OCI-LY1 (cell line): ENCODE results near the gene ALOX15B.

Experiments
- H2AFZ ChIP-seq: fragments of 200-600 bp; sonication (generic), shearing (Covaris generic); 2 replicates; pipeline ENCODE4 v1.6.0; 2014; ENCODE audit warnings: antibody characterized with exemption, mild to moderate bottlenecking, low read length
- H3F3A ChIP-seq: fragments of 200-600 bp; sonication (generic), shearing (Covaris generic); 2 replicates; pipeline ENCODE4 v1.6.0; 2014; ENCODE audit warnings: mild to moderate bottlenecking, antibody characterized with exemption, low read length, moderate library complexity; ENCODE audit not compliant: insufficient read depth
- H3K27ac ChIP-seq: fragments of 200-600 bp; sonication (generic); 2 replicates; pipeline ENCODE4 v1.5.1; 2014; ENCODE audit warnings: low read length, mixed run types, mild to moderate bottlenecking, low read depth; ENCODE audit not compliant: poor library complexity, severe bottlenecking
- H3K27me3 ChIP-seq: fragments of 200-600 bp; sonication (generic); 2 replicates; pipeline ENCODE4 v1.6.0; 2014; ENCODE audit warnings: antibody characterized with exemption, mild to moderate bottlenecking, low read length, moderate library complexity; ENCODE audit not compliant: insufficient read depth
- H3K36me3 ChIP-seq: fragments of 200-600 bp; sonication (generic); 2 replicates; pipeline ENCODE4 v1.6.1; 2014; ENCODE audit warnings: mild to moderate bottlenecking, antibody characterized with exemption, low read length, moderate library complexity, mixed read lengths; ENCODE audit not compliant: insufficient read depth
- H3K4me1 ChIP-seq: fragments of 200-600 bp; sonication (generic); 2 replicates; pipeline ENCODE4 v1.5.1; 2014; ENCODE audit warnings: mild to moderate bottlenecking, low read length, moderate library complexity; ENCODE audit not compliant: insufficient read depth, severe bottlenecking
- H3K4me2 ChIP-seq: fragments of 200-600 bp; sonication (generic), shearing (Covaris generic); 2 replicates; pipeline ENCODE4 v1.6.1; 2014; ENCODE audit warnings: low read length
- H3K4me3 ChIP-seq: fragments of 200-600 bp; sonication (generic); 2 replicates; pipeline ENCODE4 v1.5.1; 2014; ENCODE audit warnings: low read length, low read depth, mild to moderate bottlenecking, mixed read lengths; ENCODE audit not compliant: poor library complexity, severe bottlenecking
- H3K79me2 ChIP-seq: fragments of 200-600 bp; shearing (Covaris generic); 2 replicates; pipeline ENCODE4 v1.6.1; 2016; ENCODE audit warnings: mixed run types, low read length, mixed read lengths; ENCODE audit not compliant: insufficient read depth
- H3K9ac ChIP-seq: fragments of 200-600 bp; sonication (generic), shearing (Covaris generic); 2 replicates; pipeline ENCODE4 v1.6.1; 2014; ENCODE audit warnings: mild to moderate bottlenecking, low read length, mixed read lengths
- H3K9me2 ChIP-seq: fragments of 200-600 bp; sonication (generic), shearing (Covaris generic); 2 replicates; pipeline ENCODE4 v1.6.1; 2014; ENCODE audit warnings: low read depth, mild to moderate bottlenecking, low read length, mixed read lengths
- H3K9me3 ChIP-seq: fragments of 200-600 bp; shearing (Covaris generic); 2 replicates; pipeline ENCODE4 v1.6.1; 2014; ENCODE audit warnings: low read length, mixed read lengths
- H4K20me1 ChIP-seq: fragments of 200-600 bp; sonication (generic), shearing (Covaris generic); 2 replicates; pipeline ENCODE4 v1.6.0; 2016; ENCODE audit warnings: mild to moderate bottlenecking, low read length; ENCODE audit not compliant: insufficient read depth
- EZH2 ChIP-seq: fragments of 200-600 bp; sonication (generic), shearing (Covaris generic); IDR thresholded peaks from 2 replicates; pipeline ENCODE4 v1.8.0; 2017; ENCODE audit warnings: borderline replicate concordance, mixed run types, mild to moderate bottlenecking, antibody characterized with exemption, low read length, moderate library complexity, mixed read lengths
- TF ChIP-seq, protein P1 (sequence below): fragments of 200-600 bp; sonication (generic), shearing (Covaris generic); IDR thresholded peaks from 2 replicates; pipeline ENCODE4 v1.5.1; 2017; ENCODE audit warnings: mild to moderate bottlenecking, antibody characterized with exemption, low read length, moderate library complexity, mixed read lengths

Gene ALOX15B

DNA sequence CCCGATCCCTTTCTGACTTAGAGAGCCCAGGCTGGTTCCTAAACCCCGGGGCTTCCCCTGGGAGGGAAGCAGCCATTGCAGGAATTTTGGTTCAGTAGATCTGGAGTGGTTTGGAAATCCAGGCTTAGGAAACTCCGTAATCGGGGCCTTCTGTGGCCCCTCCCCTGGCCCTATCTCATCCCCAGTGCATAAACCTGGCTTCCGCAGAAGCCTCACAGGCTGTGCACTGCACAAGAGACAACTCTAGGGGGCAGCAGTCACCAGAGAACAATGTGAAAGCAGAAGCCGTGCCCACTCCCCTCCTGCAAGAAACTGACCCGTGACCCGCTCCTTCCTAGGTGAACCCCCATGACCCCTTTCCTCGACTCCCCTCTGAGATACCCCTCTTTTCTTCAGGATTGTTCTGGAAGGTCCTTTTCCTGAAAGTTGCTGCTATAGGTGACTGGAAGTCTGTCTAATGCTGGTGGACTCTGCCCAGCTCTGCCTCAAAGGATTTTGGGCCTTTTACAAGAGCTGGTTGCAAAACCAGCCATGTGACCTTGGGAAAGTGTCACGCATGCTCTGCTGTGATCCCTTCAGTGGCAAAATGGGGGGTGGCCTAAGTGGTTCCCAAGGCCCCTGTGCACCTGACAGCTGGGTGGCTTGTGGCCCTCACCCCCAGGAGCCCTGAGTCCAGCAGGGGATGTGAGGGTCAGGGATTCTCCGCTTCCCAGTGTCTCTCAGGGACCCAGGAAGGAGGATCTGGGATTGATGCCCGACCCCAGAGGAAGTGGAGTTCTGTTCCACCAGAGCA lies 22.0 kb upstream of the ALOX15B start:
- H3K79me2 ChIP-seq, result no peaks in the 10 kb centered on the region
- no peaks in the 10 kb centered on the region for H4K20me1 ChIP-seq
- peaks cover 12% of the 10 kb centered on the region for H3K27me3 ChIP-seq
- H3K4me3 ChIP-seq, result peak overlapping the region; percentile 52
- H3K27ac ChIP-seq, result no peak overlapping the region
- no peak for TF ChIP-seq EZH2
- TF ChIP-seq, protein P1, sequence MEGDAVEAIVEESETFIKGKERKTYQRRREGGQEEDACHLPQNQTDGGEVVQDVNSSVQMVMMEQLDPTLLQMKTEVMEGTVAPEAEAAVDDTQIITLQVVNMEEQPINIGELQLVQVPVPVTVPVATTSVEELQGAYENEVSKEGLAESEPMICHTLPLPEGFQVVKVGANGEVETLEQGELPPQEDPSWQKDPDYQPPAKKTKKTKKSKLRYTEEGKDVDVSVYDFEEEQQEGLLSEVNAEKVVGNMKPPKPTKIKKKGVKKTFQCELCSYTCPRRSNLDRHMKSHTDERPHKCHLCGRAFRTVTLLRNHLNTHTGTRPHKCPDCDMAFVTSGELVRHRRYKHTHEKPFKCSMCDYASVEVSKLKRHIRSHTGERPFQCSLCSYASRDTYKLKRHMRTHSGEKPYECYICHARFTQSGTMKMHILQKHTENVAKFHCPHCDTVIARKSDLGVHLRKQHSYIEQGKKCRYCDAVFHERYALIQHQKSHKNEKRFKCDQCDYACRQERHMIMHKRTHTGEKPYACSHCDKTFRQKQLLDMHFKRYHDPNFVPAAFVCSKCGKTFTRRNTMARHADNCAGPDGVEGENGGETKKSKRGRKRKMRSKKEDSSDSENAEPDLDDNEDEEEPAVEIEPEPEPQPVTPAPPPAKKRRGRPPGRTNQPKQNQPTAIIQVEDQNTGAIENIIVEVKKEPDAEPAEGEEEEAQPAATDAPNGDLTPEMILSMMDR, result peak; percentile 84
- H3K36me3 ChIP-seq, result no peaks in the 10 kb centered on the region
- peak overlapping the region; percentile 66 for H3K4me2 ChIP-seq
- H3K9me3 ChIP-seq, result no peaks in the 10 kb centered on the region
- no peaks in the 10 kb centered on the region for H3F3A ChIP-seq
- no peak overlapping the region for H2AFZ ChIP-seq
- peaks cover 8% of the 10 kb centered on the region for H3K4me1 ChIP-seq
- no peaks in the 10 kb centered on the region for H3K9me2 ChIP-seq
- peak overlapping the region; percentile 32; the same call in 1 of the 2 replicates for H3K9ac ChIP-seq

DNA sequence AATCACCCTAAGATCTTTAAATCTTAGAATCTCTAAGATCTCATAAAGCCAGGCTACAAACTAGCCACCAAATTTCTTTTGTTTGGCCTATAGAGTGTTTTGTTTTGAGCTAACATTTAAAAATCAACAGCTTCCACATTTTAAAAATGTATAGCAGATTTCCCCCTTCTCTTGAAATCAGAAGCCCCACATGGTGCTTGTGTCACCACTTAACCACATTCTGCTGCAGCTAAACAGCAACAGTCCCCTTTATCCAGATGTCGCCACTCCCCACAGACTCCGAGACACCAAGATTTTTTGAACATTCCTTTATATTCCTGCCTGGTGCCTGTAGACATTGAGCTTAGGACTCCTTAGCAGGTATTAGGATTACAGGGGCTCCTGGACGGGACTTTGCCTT lies 20.4 kb upstream of the ALOX15B start:
- Histone ChIP-seq H3F3A (no peaks in the 10 kb centered on the region), H3K4me2 (no peak overlapping the region), H3K9me3 (no peaks in the 10 kb centered on the region), H3K9me2 (no peaks in the 10 kb centered on the region), H3K4me1 (peaks cover 8% of the 10 kb centered on the region), H3K79me2 (no peaks in the 10 kb centered on the region), H2AFZ (no peak overlapping the region), H3K36me3 (no peaks in the 10 kb centered on the region), H3K9ac (no peak overlapping the region), H3K27me3 (peaks cover 12% of the 10 kb centered on the region), H3K4me3 (no peak overlapping the region), H3K27ac (no peak overlapping the region), H4K20me1 (no peaks in the 10 kb centered on the region)
- TF ChIP-seq, protein P1, result no peak
- no peak for TF ChIP-seq EZH2

DNA sequence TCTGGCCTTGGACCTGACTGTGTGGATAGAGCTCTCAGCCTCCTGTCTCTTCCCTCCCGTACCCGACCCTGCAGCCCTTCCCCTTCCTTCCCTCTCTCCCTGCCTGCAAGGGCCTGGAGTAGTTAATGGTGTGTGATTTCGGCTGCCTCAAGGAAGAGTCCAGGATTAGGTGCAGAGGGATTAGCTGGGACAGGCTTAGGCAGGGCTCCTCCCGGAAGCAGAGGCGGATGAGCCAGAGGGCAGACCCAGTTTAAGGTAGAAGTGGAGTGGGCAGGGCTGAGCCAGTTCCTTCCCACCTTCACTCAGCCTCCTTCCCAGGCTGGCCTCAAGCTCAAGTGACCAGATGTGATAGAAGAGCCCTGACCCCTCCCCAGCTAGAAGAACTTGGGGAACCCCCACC lies 19.7 kb upstream of the ALOX15B start:
- Histone ChIP-seq H3K27me3 (peaks cover 12% of the 10 kb centered on the region), H3K9ac (no peak overlapping the region)

More for the DNA sequence above, 19.7 kb upstream of the ALOX15B start:
- Histone ChIP-seq H2AFZ (no peak overlapping the region), H3K9me3 (no peaks in the 10 kb centered on the region), H3F3A (no peaks in the 10 kb centered on the region), H3K4me1 (peaks cover 8% of the 10 kb centered on the region), H3K27ac (no peak overlapping the region), H3K4me2 (no peak overlapping the region), H3K9me2 (no peaks in the 10 kb centered on the region), H3K79me2 (no peaks in the 10 kb centered on the region), H3K36me3 (no peaks in the 10 kb centered on the region), H4K20me1 (no peaks in the 10 kb centered on the region), H3K4me3 (no peak overlapping the region)
- TF ChIP-seq, protein P1, result no peak
- no peak for TF ChIP-seq EZH2
